Activated CD4-positive, alpha-beta T cell treated with anti-CD3 and anti-CD28 coated beads for 4 hours (primary cell): Measurements from ENCODE around the gene FKBP7.
A peak's percentile ranks its signal among the peaks of the same experiment; 100 is the strongest.
"Not testable (repeated sequence)": the region's sequence is repeated elsewhere in the genome, so short reads cannot be mapped to it uniquely, and the experiment has no call there.

Experiments used
- DNase-seq, 2 donors: peaks; one replicate each; pipeline ENCODE4 v3.0.0-alpha.2; 2020

The FKBP7 gene

GRCh38 chr2:178484245-178485041 lies 6.0 kb upstream of the FKBP7 start:
- no peak for DNase-seq

GRCh38 chr2:178482437-178482836 lies 4.0 kb upstream of the FKBP7 start:
- DNase-seq: no peak

- peak; percentile 67 to 68 for DNase-seq
These were observed 2.1 kb upstream of the FKBP7 start, which contains the start of gene PLEKHA3 for GRCh38 chr2:178480227-178481181. PLEKHA3 (plus strand) TSS chr2:178480457; CDS start chr2:178480870, 413 bp downstream.

- DNase-seq: no peak
These were observed 1.4 kb upstream of the FKBP7 start for GRCh38 chr2:178479758-178480226.

GRCh38 chr2:178479275-178479616 lies 846 bp upstream of the FKBP7 start:
- no peak for DNase-seq

- DNase-seq: peak in 1 of 2 donors; percentile 10
These were observed 316 bp downstream of the FKBP7 start for GRCh38 chr2:178478130-178478438.

GRCh38 chr2:178477443-178478129 lies 814 bp downstream of the FKBP7 start:
- no peak for DNase-seq

GRCh38 chr2:178476477-178476876 lies 1.9 kb downstream of the FKBP7 start:
- DNase-seq: no peak

- DNase-seq: no peak
These were observed 3.8 kb downstream of the FKBP7 start for GRCh38 chr2:178474560-178474959.

- DNase-seq: no peak
These were observed 4.5 kb downstream of the FKBP7 start for GRCh38 chr2:178473931-178474330.

GRCh38 chr2:178473373-178473772 lies 5.0 kb downstream of the FKBP7 start:
- DNase-seq: no peak

- DNase-seq: not testable (repeated sequence)
These were observed 7.1 kb downstream of the FKBP7 start for GRCh38 chr2:178471313-178471712.

- no peak for DNase-seq
These were observed 9.1 kb downstream of the FKBP7 start for GRCh38 chr2:178469219-178469849.

GRCh38 chr2:178457390-178457886 lies 21.0 kb downstream of the FKBP7 start:
- no peak for DNase-seq

- DNase-seq: no peak
These were observed 22.5 kb downstream of the FKBP7 start for GRCh38 chr2:178455947-178456346.

- DNase-seq: no peak
These were observed 25.5 kb downstream of the FKBP7 start for GRCh38 chr2:178452870-178453269.

GRCh38 chr2:178452334-178452733 lies 26.1 kb downstream of the FKBP7 start:
- DNase-seq: no peak

- DNase-seq: peak; percentile 95 to 97
These were observed 27.4 kb downstream of the FKBP7 start, which contains the start of the genes PJVK and PRKRA for GRCh38 chr2:178450774-178451525. PJVK (plus strand) TSS chr2:178451378; CDS start chr2:178453410, 2,032 bp downstream. PRKRA (minus strand) TSS chr2:178451175; CDS start chr2:178451030, 145 bp downstream.

- no peak for DNase-seq
These were observed 28.0 kb downstream of the FKBP7 start for GRCh38 chr2:178450524-178450773.

GRCh38 chr2:178449700-178450523 lies 28.5 kb downstream of the FKBP7 start:
- no peak for DNase-seq
